ENCODE results near the gene BRIP1. TPM values are rescaled to one million over a fixed set of nuclear protein-coding genes. Genes with fewer than 3 reads are reported as not detected.

The BRIP1 gene
- total and polyA plus RNA-seq, 8 donors: 3.4 to 18.1 (median 12.1) TPM

DNA sequence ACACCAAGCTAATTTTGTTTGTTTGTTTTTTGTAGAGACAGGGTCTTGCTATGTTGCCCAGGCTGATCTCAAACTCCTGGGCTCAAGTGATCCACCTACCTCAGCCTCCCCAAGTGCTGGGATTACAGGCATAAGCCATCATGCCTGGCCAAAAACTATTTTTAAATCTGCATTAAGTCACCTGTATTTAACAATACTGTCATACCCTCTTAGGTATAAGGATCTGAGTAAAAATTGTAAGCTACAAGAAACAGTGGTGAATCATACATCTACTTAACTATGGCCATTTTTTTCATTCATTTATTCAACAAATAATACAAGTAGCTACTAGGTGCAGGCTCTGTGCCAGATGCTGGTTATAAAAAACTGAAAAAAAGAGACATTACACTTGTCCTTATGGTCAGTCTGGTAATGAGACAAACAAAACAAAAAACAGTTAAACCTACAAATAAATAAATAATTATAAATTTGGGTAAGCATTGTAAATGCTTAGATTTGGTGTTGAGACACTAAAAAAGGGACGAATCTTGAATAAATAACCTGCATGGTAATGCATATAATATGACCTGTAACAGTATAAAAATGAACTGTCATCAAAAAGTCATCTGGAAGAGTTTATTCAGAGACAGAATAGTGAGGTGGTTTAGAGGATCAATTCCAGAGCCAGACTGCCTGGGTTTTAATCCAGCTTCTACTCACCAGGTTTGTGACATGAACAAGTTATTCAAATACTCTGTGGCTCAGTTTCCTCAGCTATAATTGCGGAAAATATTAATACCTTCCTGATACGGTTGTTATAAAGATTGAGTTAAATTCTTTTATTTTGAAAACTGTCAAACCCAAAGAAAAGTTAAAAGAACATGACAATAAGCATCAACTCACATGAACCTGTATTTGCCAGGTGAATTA is 26.8 kb downstream of the BRIP1 start:
- intact Hi-C loops (cut with DNase I): loop anchor here in 1 of 2 donors (5.0 to 10.0 kb wide), 2 partner anchors 204 to 422 kb away; no protein-coding TSS in a partner anchor
- Histone ChIP-seq H3K27me3 (no peaks in the 10 kb centered on the region), H3K27ac (no peak overlapping the region), H3K4me1 (no peaks in the 10 kb centered on the region), H3K4me3 (no peak overlapping the region), H3K36me3 (no peaks in the 10 kb centered on the region), H3K9me3 (no peaks in the 10 kb centered on the region)
- ATAC-seq (no peak), DNase-seq (no peak)
- TF ChIP-seq, protein P1, sequence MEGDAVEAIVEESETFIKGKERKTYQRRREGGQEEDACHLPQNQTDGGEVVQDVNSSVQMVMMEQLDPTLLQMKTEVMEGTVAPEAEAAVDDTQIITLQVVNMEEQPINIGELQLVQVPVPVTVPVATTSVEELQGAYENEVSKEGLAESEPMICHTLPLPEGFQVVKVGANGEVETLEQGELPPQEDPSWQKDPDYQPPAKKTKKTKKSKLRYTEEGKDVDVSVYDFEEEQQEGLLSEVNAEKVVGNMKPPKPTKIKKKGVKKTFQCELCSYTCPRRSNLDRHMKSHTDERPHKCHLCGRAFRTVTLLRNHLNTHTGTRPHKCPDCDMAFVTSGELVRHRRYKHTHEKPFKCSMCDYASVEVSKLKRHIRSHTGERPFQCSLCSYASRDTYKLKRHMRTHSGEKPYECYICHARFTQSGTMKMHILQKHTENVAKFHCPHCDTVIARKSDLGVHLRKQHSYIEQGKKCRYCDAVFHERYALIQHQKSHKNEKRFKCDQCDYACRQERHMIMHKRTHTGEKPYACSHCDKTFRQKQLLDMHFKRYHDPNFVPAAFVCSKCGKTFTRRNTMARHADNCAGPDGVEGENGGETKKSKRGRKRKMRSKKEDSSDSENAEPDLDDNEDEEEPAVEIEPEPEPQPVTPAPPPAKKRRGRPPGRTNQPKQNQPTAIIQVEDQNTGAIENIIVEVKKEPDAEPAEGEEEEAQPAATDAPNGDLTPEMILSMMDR (IDR thresholded peaks at IDR 0.05): no peak

DNA sequence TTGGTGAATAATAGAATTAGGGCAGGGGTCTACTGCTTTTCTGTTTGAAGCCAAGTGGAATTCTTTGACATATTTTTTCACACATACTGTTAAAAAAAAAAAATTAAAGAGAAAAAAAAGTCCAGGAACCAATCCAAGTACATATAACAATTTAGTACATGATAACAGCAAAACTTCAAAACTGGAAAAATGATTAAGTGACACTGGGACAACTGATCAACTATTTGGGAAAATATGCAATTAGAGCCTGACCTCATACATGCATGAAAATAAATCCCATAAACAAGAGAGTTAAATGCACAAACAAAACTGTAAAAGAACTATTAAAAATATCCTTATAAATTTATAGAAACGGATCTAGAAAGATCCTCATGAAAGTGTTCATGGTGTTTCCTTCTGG is 27.7 kb downstream of the BRIP1 start:
- DNase-seq: no peak
- H3K27me3 ChIP-seq: no peaks in the 10 kb centered on the region
- H3K4me3 ChIP-seq: no peak overlapping the region
- no peak overlapping the region for H3K27ac ChIP-seq
- TF ChIP-seq, protein P1 (IDR thresholded peaks at IDR 0.05): no peak
- H3K36me3 ChIP-seq: no peaks in the 10 kb centered on the region
- no peaks in the 10 kb centered on the region for H3K4me1 ChIP-seq
- no peaks in the 10 kb centered on the region for H3K9me3 ChIP-seq
- no peak for ATAC-seq
- intact Hi-C loops (cut with DNase I): loop anchor here in 1 of 2 donors (5.0 to 10.0 kb wide), 2 partner anchors 203 to 421 kb away; no protein-coding TSS in a partner anchor

DNA sequence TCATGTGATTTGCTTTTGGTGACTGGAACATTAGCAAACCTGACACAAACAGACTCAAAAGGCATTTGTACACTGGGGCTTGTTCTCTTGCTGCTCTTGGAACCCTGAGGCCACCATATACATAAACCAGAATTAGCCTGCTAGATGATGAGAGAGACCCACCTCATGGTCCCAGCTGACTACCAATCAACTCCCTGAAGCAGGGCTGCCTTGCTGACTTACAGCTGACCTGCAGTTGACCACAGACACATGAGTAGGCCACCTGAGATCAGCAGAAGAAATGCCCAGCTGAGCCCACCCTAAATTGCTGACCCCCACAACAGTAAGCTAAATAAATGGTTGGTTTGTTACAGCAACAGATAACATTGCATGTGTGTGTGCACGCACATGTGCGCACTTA is 28.7 kb downstream of the BRIP1 start:
- ATAC-seq: no peak
- TF ChIP-seq, protein P1 (IDR thresholded peaks at IDR 0.05): no peak
- intact Hi-C loops (cut with DNase I): loop anchor here in 1 of 2 donors (5.0 to 10.0 kb wide), 2 partner anchors 202 to 420 kb away; no protein-coding TSS in a partner anchor
- Histone ChIP-seq H3K4me3 (no peak overlapping the region), H3K27ac (no peak overlapping the region), H3K27me3 (no peaks in the 10 kb centered on the region), H3K36me3 (no peaks in the 10 kb centered on the region), H3K4me1 (no peaks in the 10 kb centered on the region), H3K9me3 (no peaks in the 10 kb centered on the region)
- no peak for DNase-seq

DNA sequence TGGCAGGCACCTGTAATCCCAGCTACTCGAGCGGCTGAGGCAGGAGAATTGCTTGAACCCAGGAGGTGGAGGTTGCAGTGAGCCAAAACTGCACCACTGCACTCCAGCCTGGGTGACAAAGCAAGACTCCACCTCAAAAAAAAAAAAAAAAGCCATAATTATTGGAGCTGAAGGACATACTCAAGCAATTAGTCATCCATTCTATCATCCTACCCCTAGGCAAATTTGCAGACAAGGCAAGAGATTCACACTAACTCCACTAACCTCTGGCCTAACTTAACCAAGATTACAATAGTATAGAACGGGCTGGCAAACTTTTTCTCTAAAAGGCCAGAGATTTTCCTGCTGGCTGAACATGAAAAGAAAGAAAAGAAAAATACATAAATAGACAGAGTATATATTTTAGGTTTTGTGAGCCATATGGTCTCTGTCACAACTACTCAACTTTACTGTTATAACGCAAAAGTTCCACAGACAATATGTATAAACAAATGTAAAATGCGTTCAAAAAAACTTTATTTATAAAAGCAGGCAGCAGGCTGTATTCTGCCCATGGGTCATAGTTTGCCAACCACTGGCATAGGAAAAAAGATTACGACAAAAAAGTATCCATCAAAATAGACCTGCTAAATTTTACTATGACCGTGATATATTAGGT is 29.7 kb downstream of the BRIP1 start:
- TF ChIP-seq, protein P1 (IDR thresholded peaks at IDR 0.05): no peak
- no peaks in the 10 kb centered on the region for H3K4me1 ChIP-seq
- no peaks in the 10 kb centered on the region for H3K9me3 ChIP-seq
- ATAC-seq: no peak
- H3K36me3 ChIP-seq: no peaks in the 10 kb centered on the region
- DNase-seq: no peak
- H3K4me3 ChIP-seq: no peak overlapping the region
- no peaks in the 10 kb centered on the region for H3K27me3 ChIP-seq
- intact Hi-C loops (cut with DNase I): loop anchor here in 1 of 2 donors (10.0 kb wide), 1 partner anchor 419 kb away; no protein-coding TSS in a partner anchor
- no peak overlapping the region for H3K27ac ChIP-seq

GRCh38 chr17:61832463-61832862 is 30.9 kb downstream of the BRIP1 start:
- no peaks in the 10 kb centered on the region for H3K27me3 ChIP-seq
- TF ChIP-seq, protein P1 (IDR thresholded peaks at IDR 0.05): no peak
- intact Hi-C loops (cut with DNase I): loop anchor here in 1 of 2 donors (10.0 kb wide), 1 partner anchor 418 kb away; no protein-coding TSS in a partner anchor
- H3K4me3 ChIP-seq: no peak overlapping the region
- ATAC-seq (no peak), DNase-seq (no peak)
- no peaks in the 10 kb centered on the region for H3K4me1 ChIP-seq
- H3K36me3 ChIP-seq: no peaks in the 10 kb centered on the region
- H3K27ac ChIP-seq: no peak overlapping the region
- H3K9me3 ChIP-seq: no peaks in the 10 kb centered on the region

Measured in left lung (tissue), 10 donors.